Skeletal muscle tissue (tissue), 1 donor: ENCODE measurements around the gene CAPS. TPM values are rescaled to one million over a fixed set of nuclear protein-coding genes. Genes with fewer than 3 reads are reported as not detected.

Experiments used
- total RNA-seq: library from RNA; depleted of rRNA; stranded (reverse); fragments of >200 nt; gene quantifications from one replicate; pipeline ENCODE4 v1.2.3, GENCODE V29; 2014

CAPS gene
- total RNA-seq, 1 donor from 2014 or later, result 1.6 TPM

Other genes with a start within 250 kb of the CAPS start
- gene MICOS13, start 233.7 kb upstream of the CAPS start, total RNA-seq, result 43.3 TPM
- 4.7 TPM for gene HSD11B1L, start 233.2 kb upstream of the CAPS start, total RNA-seq
- gene RPL36, start 224.0 kb upstream of the CAPS start, total RNA-seq, result 634 TPM
- 37.1 TPM for gene LONP1, start 194.1 kb upstream of the CAPS start, total RNA-seq
- not detected for gene CATSPERD, start 193.6 kb upstream of the CAPS start, total RNA-seq
- not detected for gene PRR22, start 129.5 kb upstream of the CAPS start, total RNA-seq
- 15.7 TPM for gene DUS3L, start 123.1 kb upstream of the CAPS start, total RNA-seq
- gene NRTN, start 109.2 kb upstream of the CAPS start, total RNA-seq, result not detected
- gene FUT6, start 74.6 kb upstream of the CAPS start, total RNA-seq, result not detected
- not detected for gene FUT3, start 62.8 kb upstream of the CAPS start, total RNA-seq
- gene FUT5, start 43.7 kb upstream of the CAPS start, total RNA-seq, result not detected
- 202 TPM for gene NDUFA11, start 10.5 kb upstream of the CAPS start, total RNA-seq
- 3.7 TPM for gene VMAC, start 9.4 kb upstream of the CAPS start, total RNA-seq
- 26.6 TPM for gene RANBP3, start 63.9 kb downstream of the CAPS start, total RNA-seq
- gene RFX2, start 196.2 kb downstream of the CAPS start, total RNA-seq, result 5.2 TPM
- not detected for gene ACSBG2, start 221.4 kb downstream of the CAPS start, total RNA-seq